Keratinocyte (primary cell): Measurements from ENCODE around the gene MAST2. TPM values are rescaled to one million over a fixed set of nuclear protein-coding genes. Genes with fewer than 3 reads are reported as not detected.

Source experiments
- DNase-seq: peaks from one replicate; pipeline ENCODE4 v3.0.0-alpha.2; 2011; ENCODE audit warnings: low read depth, missing footprints, low spot score
- FAIRE-seq: peaks from 2 replicates; lab custom pipeline; 2011; peaks lifted over from hg19 to GRCh38; lab: Jason Lieb, UNC
- H2AFZ ChIP-seq: 2 replicates; pipeline ENCODE4 v1.6.0; 2012; ENCODE audit warnings: low read length, control low read depth, inconsistent platforms; ENCODE audit not compliant: control insufficient read depth
- H3K27ac ChIP-seq: 2 replicates; pipeline ENCODE4 v1.5.1; 2011; ENCODE audit warnings: low read length; ENCODE audit not compliant: control insufficient read depth, insufficient read depth
- H3K27me3 ChIP-seq: 3 replicates; pipeline ENCODE4 v1.6.0; 2011; ENCODE audit warnings: low read length; ENCODE audit not compliant: control insufficient read depth, insufficient read depth; ENCODE audit errors: extremely low read depth
- H3K36me3 ChIP-seq, 2 experiments: 2 replicates in 1 of 2; 3 replicates in 1 of 2; pipeline ENCODE4 v1.5.1; 2011; ENCODE audit warnings: low read length in 2 of 2, mild to moderate bottlenecking in 1 of 2; ENCODE audit not compliant: control insufficient read depth in 2 of 2, insufficient read depth in 2 of 2; ENCODE audit errors: extremely low read depth in 1 of 2
- H3K4me1 ChIP-seq: 3 replicates; pipeline ENCODE4 v1.5.1; 2011; ENCODE audit warnings: low read length; ENCODE audit not compliant: control insufficient read depth, insufficient read depth; ENCODE audit errors: extremely low read depth
- H3K4me2 ChIP-seq: 3 replicates; pipeline ENCODE4 v1.6.0; 2011; ENCODE audit warnings: low read depth, low read length; ENCODE audit not compliant: control insufficient read depth, insufficient read depth; ENCODE audit errors: extremely low read depth
- H3K4me3 ChIP-seq, 3 experiments: fragments of 200-600 bp in 1 of 3; sonication (generic) in 1 of 3; 2 replicates in 2 of 3; 3 replicates in 1 of 3; pipeline ENCODE4 v1.5.1; 2011 to 2016; ENCODE audit warnings: low read length in 3 of 3, mild to moderate bottlenecking in 3 of 3, control low read depth in 2 of 3, inconsistent platforms in 1 of 3, low read depth in 1 of 3, mixed read lengths in 1 of 3, mixed run types in 1 of 3, moderate library complexity in 1 of 3; ENCODE audit not compliant: control insufficient read depth in 2 of 3, insufficient read depth in 2 of 3; ENCODE audit errors: extremely low read depth in 1 of 3
- H3K79me2 ChIP-seq: 2 replicates; pipeline ENCODE4 v1.6.0; 2012; ENCODE audit warnings: low read length; ENCODE audit not compliant: control insufficient read depth, insufficient read depth
- H3K9ac ChIP-seq: 3 replicates; pipeline ENCODE4 v1.6.0; 2011; ENCODE audit warnings: low read length; ENCODE audit not compliant: control insufficient read depth, insufficient read depth; ENCODE audit errors: extremely low read depth
- H3K9me1 ChIP-seq: 3 replicates; pipeline ENCODE4 v1.6.0; 2011; ENCODE audit warnings: low read length; ENCODE audit not compliant: control insufficient read depth, insufficient read depth; ENCODE audit errors: extremely low read depth
- H3K9me3 ChIP-seq: 2 replicates; pipeline ENCODE4 v1.5.1; 2012; ENCODE audit warnings: low read depth, low read length; ENCODE audit not compliant: control insufficient read depth
- H4K20me1 ChIP-seq: 3 replicates; pipeline ENCODE4 v1.6.0; 2011; ENCODE audit warnings: low read length; ENCODE audit not compliant: control insufficient read depth, insufficient read depth; ENCODE audit errors: extremely low read depth
- EZH2 ChIP-seq: IDR thresholded peaks from one replicate; pipeline ENCODE4 v1.6.1; 2012; ENCODE audit warnings: inconsistent platforms, mild to moderate bottlenecking, low read length, moderate library complexity
- dilution Hi-C: fragments of 300-500 bp; cut with MboI; formaldehyde crosslinking; loops from one replicate; pipeline ENCODE4 v1.7.0; 2020; ENCODE audit warnings: low sequenced_read_pairs; ENCODE audit not compliant: extremely low pct_ligation_motif_present
- polyA plus RNA-seq, 5 experiments: library from polyadenylated mRNA; depleted of rRNA in 3 of 5; stranded (reverse) in 3 of 5; stranded (forward) in 1 of 5; unstranded in 1 of 5; fragments of >200 nt; gene quantifications; 1 replicate in 1 of 5; 2 replicates in 3 of 5; 3 replicates in 1 of 5; pipeline versions ENCODE4 v1.2.1 to v1.2.3, GENCODE V29; 2011 to 2012; ENCODE audit warnings: missing spikeins in 2 of 5, low read depth in 1 of 5, low replicate concordance in 1 of 5
- TF ChIP-seq, protein P1 (sequence below), 3 experiments: IDR thresholded peaks in 1 of 3; conservative IDR thresholded peaks in 1 of 3; optimal IDR thresholded peaks in 1 of 3; 2 replicates in 2 of 3; 3 replicates in 1 of 3; pipeline versions ENCODE3 to v1.5.1; 2011; ENCODE audit warnings: low read length in 3 of 3, mild to moderate bottlenecking in 3 of 3, moderate library complexity in 2 of 3, control low read depth in 1 of 3, inconsistent platforms in 1 of 3; ENCODE audit not compliant: insufficient read depth in 2 of 3; ENCODE audit errors: extremely low read depth in 1 of 3

The MAST2 gene
- polyA plus RNA-seq, 1 donor (not counting 4 experiments of a cell fraction or from before 2014, with no cell fraction given) = 12.2 TPM

GRCh38 chr1:45923343-45923742 lies 119.9 kb downstream of the MAST2 start:
- H4K20me1 ChIP-seq = no peaks in the 10 kb centered on the region
- dilution Hi-C loops = no loop called here
- no peaks in the 10 kb centered on the region for H3K36me3 ChIP-seq
- H3K4me1 ChIP-seq = no peaks in the 10 kb centered on the region
- FAIRE-seq (no peak), DNase-seq (no peak)
- no peaks in the 10 kb centered on the region for H3K27me3 ChIP-seq
- no peaks in the 10 kb centered on the region for H3K79me2 ChIP-seq
- H3K9me3 ChIP-seq = no peaks in the 10 kb centered on the region
- no peak overlapping the region for H3K4me2 ChIP-seq
- TF ChIP-seq EZH2 = no peak
- TF ChIP-seq, protein P1, sequence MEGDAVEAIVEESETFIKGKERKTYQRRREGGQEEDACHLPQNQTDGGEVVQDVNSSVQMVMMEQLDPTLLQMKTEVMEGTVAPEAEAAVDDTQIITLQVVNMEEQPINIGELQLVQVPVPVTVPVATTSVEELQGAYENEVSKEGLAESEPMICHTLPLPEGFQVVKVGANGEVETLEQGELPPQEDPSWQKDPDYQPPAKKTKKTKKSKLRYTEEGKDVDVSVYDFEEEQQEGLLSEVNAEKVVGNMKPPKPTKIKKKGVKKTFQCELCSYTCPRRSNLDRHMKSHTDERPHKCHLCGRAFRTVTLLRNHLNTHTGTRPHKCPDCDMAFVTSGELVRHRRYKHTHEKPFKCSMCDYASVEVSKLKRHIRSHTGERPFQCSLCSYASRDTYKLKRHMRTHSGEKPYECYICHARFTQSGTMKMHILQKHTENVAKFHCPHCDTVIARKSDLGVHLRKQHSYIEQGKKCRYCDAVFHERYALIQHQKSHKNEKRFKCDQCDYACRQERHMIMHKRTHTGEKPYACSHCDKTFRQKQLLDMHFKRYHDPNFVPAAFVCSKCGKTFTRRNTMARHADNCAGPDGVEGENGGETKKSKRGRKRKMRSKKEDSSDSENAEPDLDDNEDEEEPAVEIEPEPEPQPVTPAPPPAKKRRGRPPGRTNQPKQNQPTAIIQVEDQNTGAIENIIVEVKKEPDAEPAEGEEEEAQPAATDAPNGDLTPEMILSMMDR (optimal IDR thresholded peaks at IDR 0.05 in 1 of 3, IDR thresholded peaks at IDR 0.05 in 1 of 3, conservative IDR thresholded peaks at IDR 0.05 in 1 of 3; ENCODE audit: extremely low read depth in 1 of 3, insufficient read depth in 2 of 3, low read length in 3 of 3) = no peak
- no peak overlapping the region for H2AFZ ChIP-seq
- no peak overlapping the region for H3K9ac ChIP-seq
- H3K9me1 ChIP-seq = no peaks in the 10 kb centered on the region
- H3K4me3 ChIP-seq = no peak overlapping the region
- H3K27ac ChIP-seq = no peak overlapping the region

DNA sequence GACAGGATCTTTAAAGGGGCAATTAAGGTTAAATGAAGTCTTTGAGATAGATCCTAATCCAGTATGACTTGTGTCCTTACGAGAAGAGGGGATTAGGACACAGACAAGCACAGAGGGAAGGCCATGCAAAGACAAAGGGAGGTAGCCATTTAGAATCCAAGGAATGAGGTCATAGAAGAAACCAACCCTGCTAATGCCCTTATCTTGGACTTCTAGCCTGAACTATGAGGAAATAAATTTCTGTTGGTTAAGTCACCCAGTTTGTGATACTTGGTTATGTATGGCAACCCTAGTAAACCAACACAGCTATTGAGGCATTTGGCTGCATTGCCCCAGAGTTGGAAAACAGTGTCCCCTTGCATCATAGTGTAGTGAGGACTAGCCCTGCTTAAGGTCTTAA lies 121.3 kb downstream of the MAST2 start:
- Histone ChIP-seq H3K4me3 (no peak overlapping the region), H3K27me3 (no peaks in the 10 kb centered on the region), H3K36me3 (no peaks in the 10 kb centered on the region), H4K20me1 (no peaks in the 10 kb centered on the region), H3K9me1 (no peaks in the 10 kb centered on the region), H3K27ac (no peak overlapping the region), H3K9ac (no peak overlapping the region), H2AFZ (no peak overlapping the region), H3K4me2 (no peak overlapping the region), H3K9me3 (no peaks in the 10 kb centered on the region), H3K79me2 (no peaks in the 10 kb centered on the region), H3K4me1 (peaks cover 6% of the 10 kb centered on the region)
- TF ChIP-seq, protein P1 (optimal IDR thresholded peaks at IDR 0.05 in 1 of 3, IDR thresholded peaks at IDR 0.05 in 1 of 3, conservative IDR thresholded peaks at IDR 0.05 in 1 of 3; ENCODE audit: extremely low read depth in 1 of 3, insufficient read depth in 2 of 3, low read length in 3 of 3) = no peak
- no peak for TF ChIP-seq EZH2
- FAIRE-seq (no peak), DNase-seq (no peak)
- dilution Hi-C loops = no loop called here
